Endodermal cell (in vitro differentiated cells): ENCODE data around the gene NR1H3. TPM values are rescaled to one million over a fixed set of nuclear protein-coding genes. Genes with fewer than 3 reads are reported as not detected.

Experiments used
- DNase-seq: peaks from one replicate; pipeline ENCODE4 v3.0.0-alpha.2; 2017
- H3K27ac ChIP-seq: 2 replicates; pipeline ENCODE4 v1.5.1; 2013; ENCODE audit warnings: mild to moderate bottlenecking, low read depth, low read length, moderate library complexity
- H3K27me3 ChIP-seq: 2 replicates; pipeline ENCODE4 v1.6.1; 2013; ENCODE audit warnings: mild to moderate bottlenecking, low read length, moderate library complexity; ENCODE audit not compliant: insufficient read depth, control insufficient read depth, poor library complexity, severe bottlenecking
- H3K36me3 ChIP-seq: 2 replicates; pipeline ENCODE4 v1.7.0; 2013; ENCODE audit warnings: mild to moderate bottlenecking, low read length, moderate library complexity; ENCODE audit not compliant: control insufficient read depth, insufficient read depth
- H3K4me1 ChIP-seq: one replicate; pipeline ENCODE4 v1.7.0; 2013; ENCODE audit warnings: low read length; ENCODE audit not compliant: control insufficient read depth, insufficient read depth
- H3K4me3 ChIP-seq: 2 replicates; pipeline ENCODE4 v1.5.1; 2013; ENCODE audit warnings: mild to moderate bottlenecking, low read length, moderate library complexity
- H3K9ac ChIP-seq: 2 replicates; pipeline ENCODE4 v1.6.1; 2013; ENCODE audit warnings: mild to moderate bottlenecking, low read length, moderate library complexity; ENCODE audit not compliant: poor library complexity, severe bottlenecking; ENCODE audit errors: extremely low read depth
- H3K9me3 ChIP-seq: 2 replicates; pipeline ENCODE4 v1.6.1; 2013; ENCODE audit warnings: mild to moderate bottlenecking, low read length, moderate library complexity; ENCODE audit not compliant: control insufficient read depth
- H3K27ac Mint-ChIP-seq: 2 replicates; pipeline ENCODE4 v1.8.0; 2020; ENCODE audit warnings: mixed read lengths
- H3K27me3 Mint-ChIP-seq: 2 replicates; pipeline ENCODE4 v1.8.0; 2021; ENCODE audit warnings: mild to moderate bottlenecking, mixed read lengths; ENCODE audit not compliant: insufficient read depth
- H3K36me3 Mint-ChIP-seq: 2 replicates; pipeline ENCODE4 v1.8.0; 2020; ENCODE audit warnings: low read depth, mixed read lengths
- H3K4me1 Mint-ChIP-seq: 2 replicates; pipeline ENCODE4 v1.8.0; 2020; ENCODE audit warnings: mixed read lengths
- H3K4me3 Mint-ChIP-seq: 2 replicates; pipeline ENCODE4 v1.8.0; 2020; ENCODE audit warnings: mild to moderate bottlenecking, moderate library complexity, mixed read lengths
- H3K9me3 Mint-ChIP-seq: 2 replicates; pipeline ENCODE4 v1.8.0; 2020; ENCODE audit warnings: mild to moderate bottlenecking, mixed read lengths
- WGBS, 2 experiments: methylation state at CpG; one replicate each; pipeline versions ENCODE4 v1.1.5 to v1.1.7; 2013; ENCODE audit warnings: missing lambda C conversion rate in 2 of 2, mixed read lengths in 1 of 2; ENCODE audit not compliant: insufficient coverage in 1 of 2, insufficient read length in 1 of 2; 5-methylcytosine and 5-hydroxymethylcytosine counted together
- total RNA-seq, 2 donors: library from RNA; stranded (reverse); fragmentation: NEBNext Ultra II Directional in 1 of 2; extraction: Animal tissue kit (Norgen Biotek cat#: 25700) in 1 of 2; gene quantifications; 2 replicates in 1 of 2; 3 replicates in 1 of 2; pipeline ENCODE4 v1.2.1, GENCODE V29; 2021
- TF ChIP-seq, protein P1 (sequence below): fragments of 200-600 bp; sonication (generic); conservative IDR thresholded peaks from 2 replicates; pipeline ENCODE4 v1.5.0; 2021; ENCODE audit warnings: antibody characterized with exemption, mild to moderate bottlenecking

NR1H3 gene
- total RNA-seq, 2 donors from 2014 or later: 29.4 to 34.6 TPM

DNA sequence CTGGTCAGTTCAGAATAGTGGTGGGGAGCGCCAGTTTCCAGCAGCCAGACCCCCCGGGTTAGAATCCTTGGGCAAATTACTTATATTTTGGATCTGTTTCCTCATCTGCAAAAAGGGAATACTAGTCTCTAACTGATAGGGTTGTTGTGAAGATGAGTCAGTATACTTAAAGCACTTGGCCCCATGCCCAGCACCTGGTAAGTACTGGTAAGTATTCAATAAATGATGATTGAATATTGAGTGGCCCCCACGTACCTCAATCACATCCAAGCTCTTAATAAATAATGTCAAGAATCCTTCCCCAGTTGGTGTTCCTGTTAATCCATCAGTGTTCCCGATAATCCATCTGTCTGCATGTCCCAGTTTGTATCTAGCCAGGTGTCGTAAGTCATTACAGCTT lies 21.3 kb upstream of the NR1H3 start:
- Mint-ChIP-seq H3K4me1 (no peaks in the 10 kb centered on the region), H3K36me3 (peaks cover 29% of the 10 kb centered on the region), H3K9me3 (no peaks in the 10 kb centered on the region), H3K4me3 (no peak overlapping the region), H3K27ac (no peak overlapping the region), H3K27me3 (no peaks in the 10 kb centered on the region)
- Histone ChIP-seq H3K9me3 (no peaks in the 10 kb centered on the region), H3K9ac (no peak overlapping the region), H3K4me1 (no peaks in the 10 kb centered on the region), H3K27ac (no peak overlapping the region), H3K36me3 (peaks cover 33% of the 10 kb centered on the region), H3K4me3 (no peak overlapping the region), H3K27me3 (no peaks in the 10 kb centered on the region)
- 89 to 91% methylated on average over 3 to 5 of the region's 5 CpGs for WGBS, 2 experiments
- TF ChIP-seq, protein P1, sequence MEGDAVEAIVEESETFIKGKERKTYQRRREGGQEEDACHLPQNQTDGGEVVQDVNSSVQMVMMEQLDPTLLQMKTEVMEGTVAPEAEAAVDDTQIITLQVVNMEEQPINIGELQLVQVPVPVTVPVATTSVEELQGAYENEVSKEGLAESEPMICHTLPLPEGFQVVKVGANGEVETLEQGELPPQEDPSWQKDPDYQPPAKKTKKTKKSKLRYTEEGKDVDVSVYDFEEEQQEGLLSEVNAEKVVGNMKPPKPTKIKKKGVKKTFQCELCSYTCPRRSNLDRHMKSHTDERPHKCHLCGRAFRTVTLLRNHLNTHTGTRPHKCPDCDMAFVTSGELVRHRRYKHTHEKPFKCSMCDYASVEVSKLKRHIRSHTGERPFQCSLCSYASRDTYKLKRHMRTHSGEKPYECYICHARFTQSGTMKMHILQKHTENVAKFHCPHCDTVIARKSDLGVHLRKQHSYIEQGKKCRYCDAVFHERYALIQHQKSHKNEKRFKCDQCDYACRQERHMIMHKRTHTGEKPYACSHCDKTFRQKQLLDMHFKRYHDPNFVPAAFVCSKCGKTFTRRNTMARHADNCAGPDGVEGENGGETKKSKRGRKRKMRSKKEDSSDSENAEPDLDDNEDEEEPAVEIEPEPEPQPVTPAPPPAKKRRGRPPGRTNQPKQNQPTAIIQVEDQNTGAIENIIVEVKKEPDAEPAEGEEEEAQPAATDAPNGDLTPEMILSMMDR: no peak
- no peak for DNase-seq

DNA sequence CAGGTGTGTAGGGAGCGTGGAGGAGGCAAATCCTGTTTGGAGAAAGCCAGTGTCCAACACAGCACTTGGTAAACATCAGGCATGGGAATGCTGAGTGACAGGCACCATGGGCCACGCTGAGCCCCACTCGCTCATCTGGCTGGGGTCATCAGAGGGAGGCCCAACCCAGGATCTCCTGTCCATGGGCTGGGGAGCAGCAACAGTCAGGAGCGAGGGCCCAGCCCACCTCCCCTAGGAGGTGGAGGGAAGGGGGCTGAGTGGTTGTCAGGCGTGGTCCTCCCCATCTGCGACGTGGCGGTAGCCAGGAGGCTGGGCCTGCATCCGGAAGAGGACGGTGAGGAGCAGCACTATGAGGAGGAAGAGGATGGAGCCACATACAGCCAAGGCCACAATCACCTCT lies 17.9 kb upstream of the NR1H3 start:
- no peak overlapping the region for H3K4me3 ChIP-seq
- TF ChIP-seq, protein P1: no peak
- DNase-seq: no peak
- 95 to 97% methylated on average over 9 to 10 of the region's 10 CpGs for WGBS, 2 experiments
- Mint-ChIP-seq H3K4me3 (no peak overlapping the region), H3K27me3 (no peaks in the 10 kb centered on the region), H3K36me3 (peaks cover 57% of the 10 kb centered on the region), H3K9me3 (no peaks in the 10 kb centered on the region), H3K4me1 (no peaks in the 10 kb centered on the region), H3K27ac (no peak overlapping the region)
- H3K9me3 ChIP-seq: no peaks in the 10 kb centered on the region
- H3K27me3 ChIP-seq: no peaks in the 10 kb centered on the region
- peaks cover 43% of the 10 kb centered on the region for H3K36me3 ChIP-seq
- no peak overlapping the region for H3K9ac ChIP-seq
- H3K4me1 ChIP-seq: no peaks in the 10 kb centered on the region
- no peak overlapping the region for H3K27ac ChIP-seq

DNA sequence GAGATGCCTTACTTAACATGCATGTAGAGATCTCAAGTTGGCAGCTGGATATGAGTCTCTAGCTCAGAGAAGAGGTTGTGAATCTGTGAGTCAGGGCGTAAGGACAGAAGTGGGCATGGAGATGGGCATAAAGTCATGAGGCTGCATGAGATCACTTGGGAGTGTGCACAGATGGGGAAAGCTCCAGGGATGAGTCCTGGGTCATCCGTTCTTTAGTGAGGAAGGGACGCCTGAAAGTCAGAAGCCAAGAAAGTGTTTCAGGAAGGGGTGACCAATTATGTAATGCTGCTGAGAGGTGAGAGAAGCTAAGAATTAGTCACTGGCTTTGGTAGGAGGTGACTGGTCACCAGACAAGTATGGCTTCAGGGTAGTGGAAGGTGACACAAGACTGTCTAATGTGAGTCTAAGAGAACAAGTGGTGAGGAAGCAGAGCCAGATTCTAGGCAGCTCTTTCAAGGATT lies 15.9 kb upstream of the NR1H3 start:
- 87 to 95% methylated on average over 3 of the region's 3 CpGs for WGBS, 2 experiments
- no peak for DNase-seq
- H3K4me3 Mint-ChIP-seq: no peak overlapping the region
- H3K27me3 Mint-ChIP-seq: no peaks in the 10 kb centered on the region
- TF ChIP-seq, protein P1: no peak
- Histone ChIP-seq H3K36me3 (peaks cover 54% of the 10 kb centered on the region), H3K27ac (no peak overlapping the region), H3K4me3 (no peak overlapping the region), H3K4me1 (no peaks in the 10 kb centered on the region), H3K27me3 (no peaks in the 10 kb centered on the region), H3K9me3 (no peaks in the 10 kb centered on the region), H3K9ac (no peak overlapping the region)
- no peaks in the 10 kb centered on the region for H3K4me1 Mint-ChIP-seq
- H3K9me3 Mint-ChIP-seq: no peaks in the 10 kb centered on the region
- no peak overlapping the region for H3K27ac Mint-ChIP-seq
- peaks cover 71% of the 10 kb centered on the region for H3K36me3 Mint-ChIP-seq
